GM12874 (cell line): ENCODE results near the gene MEGF11.

ENCODE experiments used
- TF ChIP-seq, protein P1 (sequence below): IDR thresholded peaks from 2 replicates; pipeline ENCODE4 v1.5.1; 2011; ENCODE audit warnings: low read depth, mild to moderate bottlenecking, control low read depth, low read length, moderate library complexity; ENCODE audit not compliant: insufficient read depth

Gene MEGF11

DNA sequence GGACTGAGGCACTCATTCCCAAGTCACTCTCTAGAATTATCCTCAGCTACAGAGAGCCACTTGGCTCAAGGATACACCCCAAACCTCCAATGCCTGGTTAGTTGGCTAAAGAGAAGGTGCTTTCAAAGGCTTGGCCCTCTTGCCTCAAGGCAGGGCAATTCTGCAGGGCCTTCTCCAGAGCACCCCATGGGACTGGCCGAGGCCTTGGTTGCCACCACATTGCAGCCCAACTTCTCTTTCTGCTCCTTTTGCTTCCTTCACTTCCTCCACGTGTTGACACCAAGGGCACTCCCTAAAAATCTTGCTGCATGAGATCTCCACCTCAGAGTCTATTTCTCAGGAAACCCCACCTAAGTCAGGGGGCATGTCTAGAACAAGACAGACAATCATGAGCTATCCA, 36.7 kb downstream of the MEGF11 start:
- TF ChIP-seq, protein P1, sequence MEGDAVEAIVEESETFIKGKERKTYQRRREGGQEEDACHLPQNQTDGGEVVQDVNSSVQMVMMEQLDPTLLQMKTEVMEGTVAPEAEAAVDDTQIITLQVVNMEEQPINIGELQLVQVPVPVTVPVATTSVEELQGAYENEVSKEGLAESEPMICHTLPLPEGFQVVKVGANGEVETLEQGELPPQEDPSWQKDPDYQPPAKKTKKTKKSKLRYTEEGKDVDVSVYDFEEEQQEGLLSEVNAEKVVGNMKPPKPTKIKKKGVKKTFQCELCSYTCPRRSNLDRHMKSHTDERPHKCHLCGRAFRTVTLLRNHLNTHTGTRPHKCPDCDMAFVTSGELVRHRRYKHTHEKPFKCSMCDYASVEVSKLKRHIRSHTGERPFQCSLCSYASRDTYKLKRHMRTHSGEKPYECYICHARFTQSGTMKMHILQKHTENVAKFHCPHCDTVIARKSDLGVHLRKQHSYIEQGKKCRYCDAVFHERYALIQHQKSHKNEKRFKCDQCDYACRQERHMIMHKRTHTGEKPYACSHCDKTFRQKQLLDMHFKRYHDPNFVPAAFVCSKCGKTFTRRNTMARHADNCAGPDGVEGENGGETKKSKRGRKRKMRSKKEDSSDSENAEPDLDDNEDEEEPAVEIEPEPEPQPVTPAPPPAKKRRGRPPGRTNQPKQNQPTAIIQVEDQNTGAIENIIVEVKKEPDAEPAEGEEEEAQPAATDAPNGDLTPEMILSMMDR: no peak

DNA sequence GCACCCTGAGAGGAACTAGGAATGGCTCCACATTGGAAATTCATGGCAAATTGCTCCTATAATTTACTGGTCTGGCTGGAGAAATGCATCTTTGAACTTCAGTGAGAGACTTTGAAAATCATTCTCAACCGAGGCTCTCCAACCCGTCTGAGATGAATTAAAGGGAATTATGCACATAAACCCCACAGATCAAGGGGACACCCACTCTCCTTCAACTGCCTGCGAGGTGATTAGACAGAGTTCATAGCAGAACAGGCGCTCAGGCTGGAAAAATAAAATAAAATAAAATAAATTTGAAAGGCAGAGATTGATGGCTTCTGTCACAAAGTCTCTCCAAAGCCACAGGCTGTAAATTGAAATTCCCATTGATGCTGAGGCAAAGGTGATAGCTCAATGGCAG, 37.7 kb downstream of the MEGF11 start:
- TF ChIP-seq, protein P1: no peak

DNA sequence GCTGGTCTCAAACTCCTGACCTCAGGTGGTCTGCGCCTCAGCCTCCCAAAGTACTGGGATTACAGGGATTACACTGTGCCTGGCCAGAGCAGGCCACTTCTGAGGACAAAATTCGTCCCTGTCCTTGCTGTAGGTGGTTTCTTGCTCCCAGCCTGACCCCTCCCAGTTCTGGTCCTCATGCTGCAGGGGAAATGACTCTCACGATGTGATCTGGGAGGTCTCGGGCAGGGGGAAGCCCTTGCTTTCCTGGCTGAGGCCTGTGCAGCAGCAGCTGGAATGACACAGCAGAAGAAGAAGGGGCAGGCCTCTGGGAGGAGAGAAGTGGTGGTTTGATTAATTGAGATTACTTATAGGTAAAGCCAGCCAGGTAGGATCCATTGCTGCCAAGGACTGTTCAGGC, 39.3 kb downstream of the MEGF11 start:
- TF ChIP-seq, protein P1: no peak

DNA sequence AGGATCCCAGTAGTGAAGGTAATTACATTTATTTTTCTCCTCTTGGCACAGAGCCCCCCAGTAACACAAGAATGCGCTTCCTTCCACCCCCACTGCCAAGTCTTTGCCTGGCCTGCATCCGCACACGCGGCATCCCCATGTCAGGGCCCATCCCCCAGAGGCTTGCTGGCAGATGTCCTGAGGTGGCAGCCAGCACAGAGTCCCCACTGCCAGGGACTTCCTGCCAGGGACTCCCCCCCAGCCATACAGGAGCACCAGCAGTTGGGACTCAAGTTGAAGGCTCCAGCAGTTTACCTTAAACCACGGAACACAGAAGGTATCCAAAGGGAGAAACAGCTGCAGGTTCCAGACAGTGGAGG, 41.0 kb downstream of the MEGF11 start:
- TF ChIP-seq, protein P1: no peak

DNA sequence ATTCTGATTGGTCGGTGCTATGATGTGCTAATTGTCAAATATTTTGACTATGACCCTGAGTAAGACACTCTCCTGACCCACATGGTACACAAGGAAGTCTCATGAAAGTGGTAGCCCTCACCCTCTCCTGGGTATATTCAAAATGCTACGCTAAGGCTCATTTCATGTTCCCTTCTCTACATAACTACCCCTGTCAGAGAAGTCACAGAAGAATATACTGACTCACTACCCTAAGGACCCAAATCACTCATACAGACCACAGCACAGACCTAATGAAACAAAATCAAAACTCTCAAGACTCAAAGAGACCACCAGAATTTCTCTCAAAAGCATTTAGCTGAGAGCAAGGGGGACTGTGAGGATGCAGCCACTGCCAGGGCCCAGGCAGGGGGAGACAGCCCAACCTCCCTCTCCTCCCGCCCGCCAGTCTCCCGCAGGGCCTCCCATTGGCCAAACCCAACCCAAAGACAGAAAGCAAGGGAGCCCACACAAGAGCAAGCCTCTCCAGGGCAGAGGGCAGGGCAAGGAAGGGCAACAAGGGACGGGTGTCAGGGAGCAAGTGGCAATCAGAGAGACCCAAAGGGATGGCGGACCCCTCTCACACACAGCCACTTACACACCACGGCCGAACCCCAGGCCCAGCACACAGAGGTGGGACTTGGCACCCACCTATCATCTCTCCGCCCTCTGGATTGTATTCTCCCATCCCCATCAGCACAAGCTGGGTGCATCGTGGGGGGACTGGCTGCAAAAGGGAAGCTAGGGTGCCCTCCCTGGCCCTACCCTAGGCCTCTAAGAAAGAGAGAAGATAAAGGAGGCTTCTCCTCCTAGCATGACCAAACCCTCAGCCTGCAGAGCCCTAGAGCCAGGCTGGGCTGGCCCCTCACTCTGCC, 41.6 kb downstream of the MEGF11 start:
- TF ChIP-seq, protein P1: no peak

DNA sequence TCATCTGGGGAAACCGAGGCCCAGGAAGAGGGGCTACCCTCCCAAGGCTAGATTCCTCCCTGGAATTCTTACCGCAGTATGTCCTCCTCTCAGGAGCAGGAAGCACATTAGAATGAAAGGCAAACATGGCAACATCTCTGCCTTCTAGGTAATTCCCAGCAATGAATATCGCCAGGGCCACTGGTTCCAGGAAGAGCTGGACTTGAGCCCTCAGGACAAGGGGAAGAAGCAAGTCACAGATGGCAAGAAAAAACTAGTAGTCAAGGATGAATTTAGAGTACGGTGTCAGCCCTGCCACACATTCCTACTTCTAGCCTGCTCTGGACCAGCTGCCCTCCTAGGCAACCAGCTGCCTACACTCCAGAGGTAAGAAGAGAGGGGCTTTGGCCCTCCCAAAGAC, 42.9 kb downstream of the MEGF11 start:
- TF ChIP-seq, protein P1: no peak

DNA sequence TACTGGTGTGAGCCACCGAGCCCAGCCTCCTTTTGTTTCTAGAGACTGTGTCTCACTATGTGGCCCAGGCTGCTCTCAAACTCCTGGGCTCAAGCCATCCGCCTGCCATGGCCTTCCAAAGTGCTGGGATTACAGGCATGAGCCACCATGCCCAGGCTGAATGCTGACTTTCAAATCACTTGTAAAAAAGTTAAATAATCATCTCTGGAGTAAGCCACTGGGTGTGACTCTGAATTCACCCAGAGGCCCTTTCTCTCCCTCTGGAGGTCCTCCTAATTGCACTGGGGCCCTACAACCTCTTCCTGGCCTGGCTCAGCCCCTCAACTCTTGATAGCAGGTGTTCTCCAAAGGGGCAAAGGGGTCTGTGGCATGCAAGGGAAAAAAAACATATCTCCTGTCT, 54.8 kb downstream of the MEGF11 start:
- TF ChIP-seq, protein P1: no peak
